SK-N-MC (cell line): ENCODE measurements around the gene KMT2C.

Source experiments
- EZH2 ChIP-seq: fragments of 200-600 bp; sonication (generic); IDR thresholded peaks from one replicate; pipeline ENCODE4 v1.6.1; 2017; ENCODE audit warnings: antibody characterized with exemption
- POLR2AphosphoS5 ChIP-seq: IDR thresholded peaks from 2 replicates; pipeline ENCODE4 v1.6.1; 2012; ENCODE audit warnings: mild to moderate bottlenecking, low read depth, low read length, borderline replicate concordance

DNA sequence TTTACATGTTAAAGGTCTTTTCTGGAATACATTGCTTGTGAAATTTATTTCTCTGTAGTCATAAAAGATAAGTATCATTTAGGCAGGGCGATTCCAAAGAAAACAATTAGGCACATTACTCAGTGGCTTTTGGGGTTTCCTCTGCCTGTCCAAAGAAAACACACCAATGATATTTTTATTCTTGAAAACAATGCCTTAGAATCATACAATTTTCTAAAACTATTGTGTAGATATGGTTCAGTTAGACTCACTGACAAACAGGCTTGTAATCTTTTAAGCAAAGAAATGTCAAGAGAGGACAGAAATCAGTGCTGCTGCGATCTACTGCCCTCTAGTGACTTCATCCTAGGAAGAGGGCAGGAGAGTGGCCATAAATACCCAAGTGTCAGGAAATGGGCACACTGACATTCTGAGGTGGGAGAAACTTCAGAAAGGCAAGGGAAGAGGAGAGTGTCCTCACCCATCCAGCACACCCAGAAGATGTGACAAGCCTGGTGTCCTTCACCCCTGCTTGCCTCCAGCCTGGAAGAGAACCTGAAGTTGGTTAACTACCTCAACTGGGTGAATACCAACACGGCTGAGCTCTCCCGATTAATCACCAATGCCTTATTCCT is 289.8 kb downstream of the KMT2C start:
- TF ChIP-seq EZH2 (no peak), POLR2AphosphoS5 (no peak)
